GM19351 (cell line): ENCODE measurements around the gene RBMS1.
"Not testable (repeated sequence)": the region's sequence is repeated elsewhere in the genome, so short reads cannot be mapped to it uniquely, and the experiment has no call there.

ENCODE experiments used
- ATAC-seq: cut with Tn5 transposase; IDR thresholded peaks from one replicate; pipeline ENCODE4 v1.9.1; 2021; ENCODE audit warnings: mild to moderate bottlenecking, moderate library complexity; ENCODE audit not compliant: unreplicated experiment

The RBMS1 gene

GRCh38 chr2:160505256-160505655, 11.6 kb upstream of the RBMS1 start:
- no peak for ATAC-seq

DNA sequence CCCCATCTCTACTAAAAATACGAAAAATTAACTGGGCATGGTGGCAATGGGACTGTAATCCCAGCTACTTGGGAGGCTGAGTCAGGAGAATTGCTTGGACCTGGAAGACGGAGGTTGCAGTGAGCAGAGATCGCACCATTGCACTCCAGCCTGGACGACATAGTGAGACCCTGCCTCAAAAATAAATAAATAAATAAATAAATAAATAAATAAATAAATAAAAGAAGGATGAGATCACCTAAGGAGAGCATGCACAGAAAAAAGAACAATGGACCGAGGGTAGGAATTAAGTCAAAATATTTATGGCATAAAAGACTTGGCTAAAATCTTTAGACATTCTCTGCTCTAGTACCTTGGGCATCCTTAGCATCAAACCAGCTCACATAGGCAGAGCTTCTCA, 8.9 kb upstream of the RBMS1 start:
- ATAC-seq = no peak

- no peak for ATAC-seq
Measured at GRCh38 chr2:160501370-160501769, 7.8 kb upstream of the RBMS1 start.

DNA sequence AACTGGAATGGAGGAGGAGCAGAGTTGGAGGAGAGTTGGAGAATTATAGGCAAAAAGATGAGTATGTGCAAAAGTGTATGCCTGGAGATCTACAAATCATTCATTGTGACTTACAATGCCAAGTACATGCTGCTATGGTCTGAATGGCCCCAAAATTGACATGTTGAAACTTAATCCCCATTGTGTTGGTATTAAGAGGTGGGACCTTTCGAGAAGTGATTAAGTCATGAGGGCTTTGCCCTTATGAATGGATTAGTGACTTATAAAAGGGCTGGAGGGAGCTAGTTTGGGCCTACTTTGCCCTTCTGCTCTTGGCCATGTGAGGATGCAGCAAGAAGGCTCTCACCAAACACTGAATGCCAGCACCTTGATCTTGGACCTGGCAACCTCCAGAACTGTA, 6.3 kb upstream of the RBMS1 start:
- no peak for ATAC-seq

DNA sequence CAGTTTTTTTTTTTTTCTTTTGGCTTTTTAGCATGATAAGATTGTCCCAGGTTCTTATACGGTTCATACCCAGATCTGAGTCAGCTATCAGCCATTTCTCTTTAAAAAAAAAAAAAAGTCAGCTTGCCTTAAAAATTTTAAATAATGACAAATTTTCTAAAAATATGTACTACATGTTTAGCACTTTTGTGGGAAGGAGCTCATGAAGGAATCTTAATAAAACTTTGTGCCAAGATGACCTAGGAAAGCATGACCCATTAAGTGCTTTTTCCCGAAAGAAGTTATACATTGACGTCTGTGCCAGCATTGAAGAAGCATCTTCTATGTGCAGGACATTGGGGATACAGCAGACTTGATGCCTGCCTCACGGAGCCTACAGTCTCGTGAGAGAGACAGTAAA, 4.5 kb upstream of the RBMS1 start:
- no peak for ATAC-seq

DNA sequence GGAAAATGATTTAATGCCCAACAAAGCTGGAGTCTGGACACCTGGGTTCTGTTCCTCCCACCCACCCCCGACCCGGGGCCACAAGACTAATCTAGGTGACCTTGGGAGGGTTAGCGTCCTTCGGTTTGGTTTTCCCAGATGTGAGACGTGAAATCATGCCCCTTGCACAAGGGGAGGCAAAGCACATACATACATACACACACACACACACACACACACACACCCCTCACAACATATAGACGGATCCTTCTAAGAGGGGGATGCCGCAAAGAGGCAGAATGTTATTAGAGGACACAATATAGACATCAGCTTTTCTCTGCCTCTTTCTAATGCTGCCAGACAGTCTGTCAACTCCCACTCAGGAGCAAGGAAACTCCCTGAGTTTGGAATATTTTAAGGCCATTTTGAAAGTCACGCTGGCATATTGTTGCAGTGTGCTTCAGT, 616 bp upstream of the RBMS1 start:
- no peak for ATAC-seq

GRCh38 chr2:160492401-160493226, 993 bp downstream of the RBMS1 start:
- ATAC-seq = peak; percentile 17

DNA sequence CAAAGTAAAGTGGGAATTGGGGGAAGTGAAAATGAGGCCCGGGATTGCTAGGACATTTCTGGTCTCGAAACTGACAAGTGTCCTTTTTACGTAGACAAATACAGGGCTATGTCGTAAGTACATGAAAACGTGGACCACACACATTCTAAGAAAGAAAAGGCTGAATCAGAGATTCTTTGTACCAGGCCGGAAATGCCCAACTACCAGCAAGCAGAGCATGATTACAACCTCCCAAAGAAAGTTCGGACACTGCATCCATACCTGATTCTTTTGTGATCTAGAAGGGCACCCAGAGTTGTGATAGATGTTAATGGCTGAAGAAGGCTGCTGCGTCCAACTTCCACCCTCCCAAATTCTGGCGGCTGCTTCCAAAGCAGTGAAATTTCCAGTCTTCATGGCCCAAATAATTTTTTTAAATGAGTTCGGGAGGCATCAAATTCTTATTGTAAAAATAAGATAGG, 1.7 kb downstream of the RBMS1 start:
- no peak for ATAC-seq

DNA sequence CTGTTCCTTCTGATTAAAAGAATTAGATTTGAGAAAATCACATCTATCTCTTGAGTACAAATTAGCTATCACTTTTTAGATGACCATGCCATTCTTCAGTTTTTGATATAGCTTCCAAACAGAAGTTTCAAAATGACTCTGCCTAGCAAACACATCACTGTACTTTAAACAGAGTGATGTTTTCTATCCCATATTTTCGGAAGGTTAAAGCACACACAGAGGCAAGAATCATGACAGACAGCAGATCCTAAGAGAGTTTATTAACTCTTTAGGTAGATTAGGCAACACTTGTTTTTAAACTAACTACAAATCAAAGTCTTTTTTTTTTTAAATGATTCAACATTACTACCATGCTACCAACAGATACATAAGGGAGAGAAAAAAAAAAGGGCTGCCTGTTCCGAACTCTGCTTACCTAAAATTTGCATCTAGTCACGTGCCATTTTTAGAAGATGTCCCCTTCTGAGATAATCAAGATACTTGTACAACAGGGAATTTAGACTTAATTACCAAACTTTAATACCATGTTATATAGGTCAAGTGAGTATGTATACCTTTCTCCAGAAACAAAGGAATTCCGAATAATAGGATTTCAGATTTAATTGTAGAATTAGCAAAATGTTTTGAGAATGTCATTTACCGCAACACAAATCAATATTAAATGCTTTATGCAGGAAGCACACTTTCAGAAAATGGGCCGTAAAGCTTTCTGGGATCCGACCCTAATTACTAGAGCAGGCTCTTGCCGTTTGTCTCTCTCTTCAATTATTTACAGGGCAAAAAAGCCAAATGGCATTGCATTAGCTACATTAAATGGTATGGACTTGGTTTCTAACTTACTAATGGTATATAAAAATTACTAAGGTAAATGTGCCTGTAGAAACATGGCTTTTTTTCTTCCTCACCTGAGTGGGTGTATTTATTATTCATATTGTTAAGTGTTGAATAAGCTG, 2.6 kb downstream of the RBMS1 start:
- no peak for ATAC-seq

DNA sequence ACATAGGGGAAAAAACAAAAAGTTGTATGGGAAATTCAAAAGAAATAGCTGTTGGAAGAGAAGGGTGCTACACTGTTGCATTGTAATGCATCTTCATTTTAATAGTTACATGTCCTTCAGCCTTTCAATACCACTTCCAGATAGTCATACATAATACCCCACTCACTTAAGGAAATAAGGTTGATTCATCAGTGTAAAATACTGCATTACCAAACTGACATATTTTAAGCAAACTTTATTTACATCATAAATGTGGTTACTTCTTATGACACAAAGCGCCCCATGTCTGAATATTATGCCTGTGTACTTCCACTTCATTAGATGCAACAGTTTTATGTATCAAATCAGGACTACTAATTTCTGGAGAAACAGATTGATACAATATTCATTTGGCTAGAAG, 4.5 kb downstream of the RBMS1 start:
- ATAC-seq = no peak

DNA sequence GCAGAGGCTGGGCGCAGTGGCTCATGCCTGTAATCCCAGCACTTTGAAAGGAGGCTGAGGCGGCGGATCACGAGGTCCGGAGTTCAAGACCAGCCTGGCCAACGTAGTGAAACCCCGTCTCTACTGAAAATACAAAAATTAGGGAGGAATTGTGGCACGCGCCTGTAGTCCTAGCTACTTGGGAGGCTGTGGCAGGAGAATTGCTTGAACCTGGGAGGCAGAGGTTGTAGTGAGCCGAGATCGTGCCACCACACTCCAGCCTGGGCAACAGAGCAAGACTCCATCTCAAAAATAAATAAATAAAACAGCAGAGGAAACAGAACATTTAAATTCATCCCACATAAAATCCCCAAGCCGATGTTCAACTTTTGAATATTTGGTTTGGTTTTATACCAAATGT, 5.3 kb downstream of the RBMS1 start:
- not testable (repeated sequence) for ATAC-seq

GRCh38 chr2:160486341-160486740, 7.3 kb downstream of the RBMS1 start:
- no peak for ATAC-seq

GRCh38 chr2:160484859-160485520, 8.6 kb downstream of the RBMS1 start:
- no peak for ATAC-seq

GRCh38 chr2:160482673-160483072, 10.9 kb downstream of the RBMS1 start:
- ATAC-seq = no peak

DNA sequence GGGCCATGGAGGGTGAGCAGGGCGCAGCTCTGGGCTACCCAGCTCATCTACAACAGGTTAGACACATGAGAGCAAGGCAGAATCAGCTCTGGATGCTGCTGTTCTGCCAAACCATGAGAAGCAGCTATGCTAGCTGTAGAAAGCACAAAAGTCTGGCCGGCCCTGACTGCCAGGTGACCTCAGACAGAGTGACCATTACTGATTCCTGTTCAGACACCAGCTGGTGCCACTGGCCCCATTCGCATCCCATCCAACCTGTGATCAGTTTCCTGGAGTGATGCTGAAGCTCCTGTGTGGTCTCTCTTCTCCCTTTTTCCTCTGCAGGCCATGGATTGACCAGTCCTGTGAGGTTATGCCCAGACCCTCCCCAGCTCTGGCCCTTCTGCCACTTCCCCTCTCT, 14.3 kb downstream of the RBMS1 start:
- ATAC-seq = no peak

DNA sequence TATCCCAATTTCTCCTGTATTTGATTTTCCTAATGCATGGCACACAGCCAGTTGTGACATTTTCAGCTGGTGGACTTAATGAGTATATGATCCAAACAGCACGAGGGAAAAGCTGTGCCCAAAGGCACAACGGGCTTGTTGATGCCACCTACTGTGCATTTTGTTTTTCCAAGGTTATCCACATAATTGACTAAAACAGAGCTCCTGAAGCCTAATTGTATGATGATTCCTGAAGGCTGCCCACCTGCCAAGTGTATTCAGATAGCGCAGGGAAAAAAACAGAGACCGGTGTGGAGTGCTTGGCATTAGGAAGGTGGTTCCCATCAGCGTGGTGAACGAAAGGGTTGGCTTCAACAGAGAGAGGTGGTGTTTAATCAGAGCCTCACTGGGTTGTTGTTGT, 14.9 kb downstream of the RBMS1 start:
- no peak for ATAC-seq

- ATAC-seq = no peak
Measured at GRCh38 chr2:160477032-160477431, 16.6 kb downstream of the RBMS1 start.

- ATAC-seq = no peak
Measured at GRCh38 chr2:160474891-160475787, 18.5 kb downstream of the RBMS1 start.

- no peak for ATAC-seq
Measured at GRCh38 chr2:160474319-160474645, 19.3 kb downstream of the RBMS1 start.
